CD8-positive, alpha-beta memory T cell (primary cell): Measurements from ENCODE around the gene RAB3GAP2. TPM values are rescaled to one million over a fixed set of nuclear protein-coding genes. Genes with fewer than 3 reads are reported as not detected.

Experiments used
- CTCF ChIA-PET: fragments of 350-600 bp; sonication (Branson Sonifier 250); formaldehyde crosslinking; loops from one replicate; lab custom pipeline; 2021; ENCODE audit warnings: antibody characterized with exemption; lab: Charles Lee
- POLR2A ChIA-PET: fragments of 350-600 bp; sonication (Branson Sonifier 250); formaldehyde crosslinking; loops from one replicate; lab custom pipeline; 2021; ENCODE audit warnings: antibody characterized with exemption; lab: Charles Lee
- DNase-seq, 5 donors: peaks; one replicate each; pipeline versions ENCODE4 v3.0.0 to v3.0.0-alpha.2; 2020 to 2022; ENCODE audit warnings: mixed read lengths in 1 of 5
- H3K27ac ChIP-seq: one replicate; pipeline ENCODE4 v1.7.0; 2013; ENCODE audit warnings: low read depth, mild to moderate bottlenecking, low read length, moderate library complexity
- H3K27me3 ChIP-seq: 2 replicates; pipeline ENCODE4 v1.7.0; 2013; ENCODE audit warnings: low read length, mild to moderate bottlenecking; ENCODE audit not compliant: insufficient read depth, poor library complexity, severe bottlenecking
- H3K36me3 ChIP-seq: 2 replicates; pipeline ENCODE4 v1.7.0; 2013; ENCODE audit warnings: mild to moderate bottlenecking, low read length, moderate library complexity; ENCODE audit not compliant: insufficient read depth
- H3K4me1 ChIP-seq: 2 replicates; pipeline ENCODE4 v1.7.0; 2013; ENCODE audit warnings: mild to moderate bottlenecking, low read length, moderate library complexity; ENCODE audit not compliant: insufficient read depth
- H3K4me3 ChIP-seq: 2 replicates; pipeline ENCODE4 v1.7.0; 2013; ENCODE audit warnings: mild to moderate bottlenecking, low read length
- H3K9me3 ChIP-seq: 2 replicates; pipeline ENCODE4 v1.7.0; 2013; ENCODE audit warnings: mild to moderate bottlenecking, low read length
- H3K27ac Mint-ChIP-seq, 8 donors: one replicate each; pipeline ENCODE4 v1.8.0; 2020 to 2021; ENCODE audit warnings: mixed read lengths in 8 of 8, mild to moderate bottlenecking in 6 of 8, inconsistent platforms in 3 of 8, moderate library complexity in 3 of 8
- H3K27me3 Mint-ChIP-seq, 2 donors: one replicate each; pipeline ENCODE4 v1.8.0; 2020 to 2021; ENCODE audit warnings: mixed read lengths in 2 of 2, mild to moderate bottlenecking in 1 of 2, moderate library complexity in 1 of 2
- H3K36me3 Mint-ChIP-seq, 3 donors: one replicate each; pipeline ENCODE4 v1.8.0; 2020 to 2021; ENCODE audit warnings: mixed read lengths in 3 of 3, inconsistent platforms in 1 of 3, mild to moderate bottlenecking in 1 of 3
- H3K4me1 Mint-ChIP-seq, 3 donors: one replicate each; pipeline ENCODE4 v1.8.0; 2020 to 2021; ENCODE audit warnings: mixed read lengths in 3 of 3, inconsistent platforms in 1 of 3, mild to moderate bottlenecking in 1 of 3
- H3K4me3 Mint-ChIP-seq, 7 donors: one replicate each; pipeline ENCODE4 v1.8.0; 2020 to 2021; ENCODE audit warnings: mixed read lengths in 7 of 7, mild to moderate bottlenecking in 6 of 7, moderate library complexity in 4 of 7, inconsistent platforms in 2 of 7
- H3K9me3 Mint-ChIP-seq, 5 donors: one replicate each; pipeline ENCODE4 v1.8.0; 2020 to 2022; ENCODE audit warnings: mixed read lengths in 5 of 5, mild to moderate bottlenecking in 3 of 5, moderate library complexity in 2 of 5, inconsistent platforms in 1 of 5
- polyA plus RNA-seq: library from polyadenylated mRNA; unstranded; fragments of 300-500 nt; fragmentation: Illumina TruSeq; gene quantifications from one replicate; pipeline ENCODE4 v1.2.3, GENCODE V29; 2021
- total RNA-seq, 2 experiments: library from RNA; stranded (reverse); gene quantifications; one replicate each; pipeline ENCODE4 v1.2.3, GENCODE V29; 2021

Gene RAB3GAP2
- total and polyA plus RNA-seq, 3 experiments from 2014 or later, result 26.3 to 44.8 (median 41.8) TPM

- no peak for DNase-seq
- Histone ChIP-seq H3K9me3 (no peaks in the 10 kb centered on the region), H3K4me3 (no peak overlapping the region), H3K4me1 (no peaks in the 10 kb centered on the region), H3K27ac (no peak overlapping the region), H3K36me3 (no peaks in the 10 kb centered on the region), H3K27me3 (peaks cover 7% of the 10 kb centered on the region)
- Mint-ChIP-seq H3K4me3 (no peak overlapping the region), H3K4me1 (no peaks in the 10 kb centered on the region), H3K9me3 (no peaks in the 10 kb centered on the region), H3K27me3 (peaks cover 2 to 13% of the 10 kb centered on the region in 2 donors), H3K36me3 (no peaks in the 10 kb centered on the region), H3K27ac (no peak overlapping the region)
- ChIA-PET POLR2A (no interaction called here), CTCF (interaction anchor here (0.8 kb wide), 1 partner anchor 13 kb away, joined by 3 read pairs; no protein-coding TSS in a partner anchor)
These were observed 8.9 kb upstream of the RAB3GAP2 start for GRCh38 chr1:220281159-220281574.

- Histone ChIP-seq H3K9me3 (no peaks in the 10 kb centered on the region), H3K27ac (no peak overlapping the region), H3K27me3 (peaks cover 7% of the 10 kb centered on the region), H3K36me3 (no peaks in the 10 kb centered on the region), H3K4me1 (no peaks in the 10 kb centered on the region), H3K4me3 (no peak overlapping the region)
- no peak for DNase-seq
- Mint-ChIP-seq H3K27me3 (peaks cover 7 to 15% of the 10 kb centered on the region in 2 donors), H3K9me3 (no peaks in the 10 kb centered on the region), H3K4me1 (no peaks in the 10 kb centered on the region), H3K4me3 (no peak overlapping the region), H3K36me3 (no peaks in the 10 kb centered on the region), H3K27ac (no peak overlapping the region)
- ChIA-PET CTCF (interaction anchor here (0.8 kb wide), 1 partner anchor 14 kb away, joined by 3 read pairs; no protein-coding TSS in a partner anchor), POLR2A (no interaction called here)
These were observed 8.0 kb upstream of the RAB3GAP2 start for GRCh38 chr1:220280249-220280648.

- CTCF ChIA-PET, result no interaction called here
These were observed 6.7 kb upstream of the RAB3GAP2 start for GRCh38 chr1:220278991-220279390.

GRCh38 chr1:220275430-220275829 is 3.2 kb upstream of the RAB3GAP2 start:
- peaks cover 7% of the 10 kb centered on the region for H3K27me3 ChIP-seq
- DNase-seq, result no peak
- peaks cover 12% of the 10 kb centered on the region for H3K4me1 ChIP-seq
- Mint-ChIP-seq H3K4me3 (no peak overlapping the region), H3K4me1 (peaks cover 4 to 7% (median 7%) of the 10 kb centered on the region in 3 donors), H3K27me3 (peaks cover 7 to 15% of the 10 kb centered on the region in 2 donors), H3K27ac (no peak overlapping the region), H3K9me3 (no peaks in the 10 kb centered on the region), H3K36me3 (peaks cover 0 to 2% (median 0%) of the 10 kb centered on the region in 3 donors)
- no peaks in the 10 kb centered on the region for H3K9me3 ChIP-seq
- no peaks in the 10 kb centered on the region for H3K36me3 ChIP-seq
- H3K4me3 ChIP-seq, result no peak overlapping the region
- no peak overlapping the region for H3K27ac ChIP-seq
- ChIA-PET POLR2A (no interaction called here), CTCF (no interaction called here)

More at GRCh38 chr1:220278991-220279390, 6.7 kb upstream of the RAB3GAP2 start:
- no peaks in the 10 kb centered on the region for H3K4me1 ChIP-seq
- H3K27me3 ChIP-seq, result peaks cover 7% of the 10 kb centered on the region
- no peak overlapping the region for H3K27ac ChIP-seq
- H3K9me3 Mint-ChIP-seq, result no peaks in the 10 kb centered on the region
- H3K27me3 Mint-ChIP-seq, result peaks cover 7 to 15% of the 10 kb centered on the region in 2 donors
- H3K4me1 Mint-ChIP-seq, result no peaks in the 10 kb centered on the region
- H3K4me3 Mint-ChIP-seq, result no peak overlapping the region
- DNase-seq, result no peak
- POLR2A ChIA-PET, result no interaction called here
- no peaks in the 10 kb centered on the region for H3K36me3 Mint-ChIP-seq
- no peak overlapping the region for H3K27ac Mint-ChIP-seq
- no peaks in the 10 kb centered on the region for H3K9me3 ChIP-seq
- no peak overlapping the region for H3K4me3 ChIP-seq
- H3K36me3 ChIP-seq, result no peaks in the 10 kb centered on the region

GRCh38 chr1:220274251-220274855 is 2.1 kb upstream of the RAB3GAP2 start:
- ChIA-PET POLR2A (no interaction called here), CTCF (no interaction called here)
- Mint-ChIP-seq H3K27ac (no peak overlapping the region), H3K27me3 (peaks cover 7 to 15% of the 10 kb centered on the region in 2 donors), H3K9me3 (no peaks in the 10 kb centered on the region), H3K36me3 (peaks cover 0 to 2% (median 0%) of the 10 kb centered on the region in 3 donors), H3K4me3 (no peak overlapping the region), H3K4me1 (peaks cover 4 to 7% (median 7%) of the 10 kb centered on the region in 3 donors)
- peaks cover 3% of the 10 kb centered on the region for H3K27me3 ChIP-seq
- no peak overlapping the region for H3K27ac ChIP-seq
- peaks cover 22% of the 10 kb centered on the region for H3K4me1 ChIP-seq
- no peak overlapping the region for H3K4me3 ChIP-seq
- no peaks in the 10 kb centered on the region for H3K36me3 ChIP-seq
- H3K9me3 ChIP-seq, result no peaks in the 10 kb centered on the region
- DNase-seq, result no peak

GRCh38 chr1:220272841-220273090 is 513 bp upstream of the RAB3GAP2 start:
- Histone ChIP-seq H3K4me3 (peak overlapping the region; percentile 79), H3K4me1 (peaks cover 33% of the 10 kb centered on the region), H3K9me3 (no peaks in the 10 kb centered on the region), H3K36me3 (no peaks in the 10 kb centered on the region), H3K27me3 (no peaks in the 10 kb centered on the region), H3K27ac (peak overlapping the region; percentile 97)
- no peaks in the 10 kb centered on the region for H3K9me3 Mint-ChIP-seq
- ChIA-PET POLR2A (no interaction called here), CTCF (interaction anchor here (0.6 kb wide), 1 partner anchor 83 kb away, joined by 3 read pairs; no protein-coding TSS in a partner anchor)
- H3K27me3 Mint-ChIP-seq, result peaks cover 5 to 9% of the 10 kb centered on the region in 2 donors
- H3K4me1 Mint-ChIP-seq, result peaks cover 7 to 22% (median 14%) of the 10 kb centered on the region in 3 donors
- no peak overlapping the region for H3K27ac Mint-ChIP-seq
- no peak for DNase-seq
- no peak overlapping the region for H3K4me3 Mint-ChIP-seq
- peaks cover 4 to 13% (median 5%) of the 10 kb centered on the region in 3 donors for H3K36me3 Mint-ChIP-seq

- Histone ChIP-seq H3K27ac (peak overlapping the region; percentile 97), H3K27me3 (no peaks in the 10 kb centered on the region), H3K36me3 (peaks cover 7% of the 10 kb centered on the region), H3K4me1 (peaks cover 33% of the 10 kb centered on the region), H3K9me3 (no peaks in the 10 kb centered on the region), H3K4me3 (peak overlapping the region; percentile 79)
- H3K36me3 Mint-ChIP-seq, result peaks cover 9 to 24% (median 12%) of the 10 kb centered on the region in 3 donors
- no peaks in the 10 kb centered on the region for H3K9me3 Mint-ChIP-seq
- peaks cover 17 to 33% (median 24%) of the 10 kb centered on the region in 3 donors for H3K4me1 Mint-ChIP-seq
- H3K27ac Mint-ChIP-seq, result no peak overlapping the region
- ChIA-PET POLR2A (no interaction called here), CTCF (interaction anchor here (0.9 kb wide), 1 partner anchor 53 kb away, joined by 3 read pairs; no protein-coding TSS in a partner anchor)
- H3K4me3 Mint-ChIP-seq, result no peak overlapping the region
- peaks cover 5% of the 10 kb centered on the region in 2 donors for H3K27me3 Mint-ChIP-seq
- no peak for DNase-seq
These were observed 577 bp downstream of the RAB3GAP2 start for GRCh38 chr1:220271706-220272046.

- Mint-ChIP-seq H3K4me3 (peak overlapping the region in 4 of 7 donors; percentile 4 to 84 (median 58)), H3K9me3 (no peaks in the 10 kb centered on the region), H3K4me1 (peaks cover 31 to 47% (median 39%) of the 10 kb centered on the region in 3 donors), H3K27me3 (no peaks in the 10 kb centered on the region), H3K27ac (peak overlapping the region in 1 of 8 donors; percentile 42), H3K36me3 (peaks cover 11 to 37% (median 18%) of the 10 kb centered on the region in 3 donors)
- Histone ChIP-seq H3K4me3 (no peak overlapping the region), H3K9me3 (no peaks in the 10 kb centered on the region), H3K36me3 (peaks cover 9% of the 10 kb centered on the region), H3K4me1 (peaks cover 33% of the 10 kb centered on the region), H3K27me3 (no peaks in the 10 kb centered on the region), H3K27ac (no peak overlapping the region)
- POLR2A ChIA-PET, result no interaction called here
- no peak for DNase-seq
- CTCF ChIA-PET, result no interaction called here
These were observed 3.2 kb downstream of the RAB3GAP2 start for GRCh38 chr1:220269036-220269435.
